Pons (tissue), 1 donor: ENCODE data around the gene GLRA3.
"Not testable (repeated sequence)": the region's sequence is repeated elsewhere in the genome, so short reads cannot be mapped to it uniquely, and the experiment has no call there.

Experiments used
- DNase-seq: peaks from one replicate; pipeline ENCODE4 v3.0.0-alpha.2; 2016; ENCODE audit warnings: low spot score

The GLRA3 gene

DNA sequence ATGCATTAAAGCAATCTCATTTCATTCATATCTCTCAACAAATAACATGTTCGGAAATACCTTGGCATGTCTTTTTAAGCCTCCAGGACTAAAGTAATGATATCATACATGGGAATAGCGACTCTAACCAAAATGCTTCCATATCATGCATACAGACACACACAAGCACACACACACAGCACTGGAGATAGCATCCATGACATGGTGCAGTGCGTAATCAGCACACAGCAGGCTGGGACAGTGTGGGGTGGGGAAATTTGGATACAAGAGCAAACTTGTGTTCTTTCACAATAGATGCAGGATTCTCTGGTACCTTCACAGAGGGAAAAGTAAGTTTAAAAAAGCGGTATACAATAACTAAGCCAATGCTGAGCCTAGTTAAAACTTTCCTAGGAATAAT lies 174.4 kb downstream of the GLRA3 start:
- no peak for DNase-seq

GRCh38 chr4:174650711-174651355 lies 178.2 kb downstream of the GLRA3 start:
- no peak for DNase-seq

DNA sequence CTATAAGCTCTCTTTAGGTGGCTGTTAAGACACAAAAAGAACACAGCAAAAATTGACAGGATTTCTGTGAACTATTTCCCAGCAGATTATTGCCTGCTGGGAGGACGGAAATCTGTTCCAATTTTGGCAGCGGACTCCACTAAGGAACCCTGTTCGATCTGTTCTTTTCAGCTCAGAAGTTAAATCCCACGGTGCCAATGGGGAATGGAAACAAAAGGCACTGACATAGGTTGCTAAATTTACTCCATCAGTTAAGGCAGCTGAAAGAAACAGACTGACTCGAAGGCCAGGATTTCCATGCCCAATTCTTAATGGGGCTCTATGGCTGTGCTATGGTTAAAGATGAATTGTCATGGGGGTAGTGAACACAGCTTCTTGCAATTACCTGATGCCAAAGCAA lies 180.2 kb downstream of the GLRA3 start:
- no peak for DNase-seq

- DNase-seq, result no peak
Measured at GRCh38 chr4:174646326-174646725, 182.7 kb downstream of the GLRA3 start.

GRCh38 chr4:174640146-174640545 lies 188.9 kb downstream of the GLRA3 start:
- DNase-seq, result no peak

- no peak for DNase-seq
Measured at GRCh38 chr4:174635732-174636131, 193.3 kb downstream of the GLRA3 start.

GRCh38 chr4:174633399-174633798 lies 195.6 kb downstream of the GLRA3 start:
- no peak for DNase-seq

- DNase-seq, result peak; percentile 74
Measured at GRCh38 chr4:174631901-174632758, 196.9 kb downstream of the GLRA3 start.

DNA sequence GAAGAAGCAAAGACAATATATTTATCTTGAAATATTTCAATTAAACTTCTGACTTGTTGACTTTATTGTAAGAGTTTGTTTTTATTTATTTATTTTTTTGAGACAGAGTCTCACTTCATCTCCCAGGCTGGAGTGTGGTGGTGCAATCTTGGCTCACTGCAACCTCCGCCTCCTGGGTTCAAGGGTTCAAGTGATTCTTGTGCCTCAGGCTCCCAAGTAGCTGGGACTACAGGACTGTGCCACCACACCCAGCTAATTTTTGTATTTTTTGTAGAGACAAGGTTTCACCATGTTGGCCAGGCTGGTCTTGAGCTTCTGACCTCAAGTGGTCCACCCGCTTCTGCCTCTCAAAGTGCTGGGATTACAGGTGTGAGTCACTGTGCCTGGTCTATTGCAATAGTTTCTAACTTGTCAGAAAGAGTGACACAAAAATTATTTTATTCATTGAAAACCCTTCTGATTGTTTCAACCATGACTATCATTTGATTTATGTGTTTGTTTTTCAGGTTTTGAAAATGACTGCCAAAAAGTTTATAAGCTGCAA lies 199.1 kb downstream of the GLRA3 start:
- DNase-seq, result not testable (repeated sequence)

- DNase-seq, result no peak
Measured at GRCh38 chr4:174629265-174629664, 199.8 kb downstream of the GLRA3 start.

- no peak for DNase-seq
Measured at GRCh38 chr4:174628191-174628590, 200.9 kb downstream of the GLRA3 start.

- DNase-seq, result no peak
Measured at GRCh38 chr4:174627473-174627872, 201.6 kb downstream of the GLRA3 start.

- no peak for DNase-seq
Measured at GRCh38 chr4:174626342-174627008, 202.6 kb downstream of the GLRA3 start.

GRCh38 chr4:174616661-174617060 lies 212.4 kb downstream of the GLRA3 start:
- DNase-seq, result no peak

- no peak for DNase-seq
Measured at GRCh38 chr4:174613979-174614378, 215.1 kb downstream of the GLRA3 start.

DNA sequence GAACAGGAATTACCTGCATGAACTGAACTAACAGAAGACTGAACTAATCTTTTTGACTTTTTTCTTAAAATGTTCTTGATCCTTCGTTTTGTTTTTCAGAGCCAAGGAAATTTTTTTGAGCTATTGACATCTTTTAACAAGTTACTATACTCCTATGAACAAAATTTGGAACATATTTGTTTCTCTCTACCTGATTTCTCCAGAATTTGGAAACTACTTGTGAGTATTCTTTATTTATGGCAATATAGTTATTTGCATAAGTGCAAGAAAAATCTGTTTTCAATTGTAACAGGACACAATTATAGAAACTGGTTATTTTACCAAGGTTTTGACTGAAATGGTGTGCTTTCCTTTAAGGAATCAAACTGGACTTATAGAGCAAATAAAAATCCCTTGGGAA lies 217.3 kb downstream of the GLRA3 start:
- no peak for DNase-seq

GRCh38 chr4:174607792-174608191 lies 221.3 kb downstream of the GLRA3 start:
- DNase-seq, result no peak

- DNase-seq, result no peak
Measured at GRCh38 chr4:174604198-174604597, 224.8 kb downstream of the GLRA3 start.

- no peak for DNase-seq
Measured at GRCh38 chr4:174600391-174600790, 228.7 kb downstream of the GLRA3 start.

- DNase-seq, result no peak
Measured at GRCh38 chr4:174598800-174599199, 230.2 kb downstream of the GLRA3 start.

GRCh38 chr4:174596513-174596912 lies 232.5 kb downstream of the GLRA3 start:
- DNase-seq, result no peak

GRCh38 chr4:174595141-174595929 lies 233.7 kb downstream of the GLRA3 start:
- DNase-seq, result no peak
